ENCODE results near the gene MEMO1.
"Not testable (repeated sequence)": the region's sequence is repeated elsewhere in the genome, so short reads cannot be mapped to it uniquely, and the experiment has no call there.

The MEMO1 gene

DNA sequence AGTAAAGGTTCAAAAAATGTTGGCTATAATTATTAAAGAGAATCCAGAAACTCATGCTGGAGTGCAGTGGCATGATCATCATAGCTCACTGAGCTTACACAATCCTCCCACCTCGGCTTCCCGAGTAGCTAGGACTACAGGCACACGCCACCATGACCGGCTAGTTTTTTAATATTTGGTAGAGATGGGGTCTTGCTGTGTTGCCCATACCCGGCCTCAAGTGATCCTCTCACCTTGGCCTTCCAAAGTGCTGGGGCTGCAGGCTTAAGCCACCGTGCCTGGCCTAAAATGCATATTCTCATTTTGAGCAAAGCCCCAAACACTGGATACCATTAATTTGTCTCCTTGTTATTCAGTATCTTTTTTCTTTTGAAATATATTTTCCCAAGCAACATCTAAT is 32.4 kb downstream of the MEMO1 start:
- Histone ChIP-seq H3K4me3 (ENCODE audit: low read depth, low read length) (no peak overlapping the region), H3K27ac (ENCODE audit: low read depth, low read length) (no peak overlapping the region), H3K9me3 (ENCODE audit: control insufficient read depth, insufficient read depth, low read depth, low read length) (no peaks in the 10 kb centered on the region), H3K4me1 (ENCODE audit: control insufficient read depth, insufficient read depth, low read length) (peaks cover 11% of the 10 kb centered on the region), H3K9ac (ENCODE audit: low read length) (no peak overlapping the region), H3K36me3 (ENCODE audit: control insufficient read depth, insufficient read depth, low read length) (no peaks in the 10 kb centered on the region), H3K27me3 (ENCODE audit: control insufficient read depth, insufficient read depth, low read length) (no peaks in the 10 kb centered on the region)

DNA sequence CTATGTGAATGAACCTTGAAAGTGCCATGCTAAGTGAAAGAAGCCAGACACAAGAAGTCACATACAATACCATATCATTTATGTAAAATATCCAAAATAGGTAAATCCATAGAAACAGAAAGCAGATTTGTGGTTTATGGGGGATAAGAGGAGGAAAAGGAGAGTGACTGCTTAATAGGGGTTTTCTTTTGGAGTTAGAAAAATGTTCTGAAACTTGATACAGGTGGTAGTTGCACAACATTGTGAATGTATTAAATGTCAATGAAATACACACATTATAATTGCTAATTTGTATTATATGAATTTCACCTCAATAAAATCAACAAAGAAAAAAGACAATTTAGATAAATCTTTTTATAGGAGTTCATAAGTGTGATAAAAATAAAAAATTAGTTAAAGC is 37.1 kb downstream of the MEMO1 start:
- H3K36me3 ChIP-seq (ENCODE audit: control insufficient read depth, insufficient read depth, low read length): no peaks in the 10 kb centered on the region
- H3K27ac ChIP-seq (ENCODE audit: low read depth, low read length): no peak overlapping the region
- H3K9ac ChIP-seq (ENCODE audit: low read length): no peak overlapping the region
- H3K4me3 ChIP-seq (ENCODE audit: low read depth, low read length): no peak overlapping the region
- no peaks in the 10 kb centered on the region for H3K27me3 ChIP-seq (ENCODE audit: control insufficient read depth, insufficient read depth, low read length)
- no peaks in the 10 kb centered on the region for H3K9me3 ChIP-seq (ENCODE audit: control insufficient read depth, insufficient read depth, low read depth, low read length)
- H3K4me1 ChIP-seq (ENCODE audit: control insufficient read depth, insufficient read depth, low read length): no peaks in the 10 kb centered on the region

DNA sequence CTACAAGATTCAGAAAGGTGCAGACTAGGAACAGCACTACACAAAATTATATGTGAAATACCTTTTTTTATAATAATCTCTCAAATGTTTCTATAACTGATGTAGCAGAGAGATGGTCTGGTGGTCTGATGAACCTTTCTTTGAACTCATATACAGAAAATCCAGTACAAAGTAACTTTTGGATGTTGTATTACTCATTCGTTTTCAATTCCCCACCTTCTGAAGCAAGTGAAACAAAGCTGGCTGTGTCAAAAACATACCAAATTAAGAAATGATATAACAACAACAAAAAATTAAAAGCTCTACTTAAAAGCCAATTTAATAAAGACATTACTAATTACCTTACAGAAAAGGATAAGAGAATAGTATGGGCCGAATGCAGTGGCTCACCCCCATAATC is 38.7 kb downstream of the MEMO1 start:
- Histone ChIP-seq H3K27ac (ENCODE audit: low read depth, low read length) (no peak overlapping the region), H3K9me3 (ENCODE audit: control insufficient read depth, insufficient read depth, low read depth, low read length) (no peaks in the 10 kb centered on the region), H3K36me3 (ENCODE audit: control insufficient read depth, insufficient read depth, low read length) (no peaks in the 10 kb centered on the region), H3K4me3 (ENCODE audit: low read depth, low read length) (no peak overlapping the region), H3K27me3 (ENCODE audit: control insufficient read depth, insufficient read depth, low read length) (no peaks in the 10 kb centered on the region), H3K4me1 (ENCODE audit: control insufficient read depth, insufficient read depth, low read length) (no peaks in the 10 kb centered on the region), H3K9ac (ENCODE audit: low read length) (no peak overlapping the region)

DNA sequence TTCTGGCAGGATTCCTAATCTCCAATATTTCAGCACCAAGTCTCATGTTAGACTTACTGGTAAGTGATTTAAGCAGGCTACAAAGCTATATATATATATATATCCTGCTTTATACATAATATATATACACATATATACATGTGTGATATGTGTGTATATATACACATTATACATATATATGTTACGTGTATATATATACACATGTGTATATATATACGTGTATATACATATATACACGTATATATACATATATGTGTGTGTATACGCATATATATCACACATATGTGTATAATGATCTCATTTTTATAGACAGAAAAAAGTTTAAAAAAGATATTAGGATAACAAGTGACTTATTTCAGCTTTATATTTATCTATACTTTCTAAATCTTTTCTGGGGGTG is 41.6 kb downstream of the MEMO1 start:
- no peaks in the 10 kb centered on the region for H3K4me1 ChIP-seq (ENCODE audit: control insufficient read depth, insufficient read depth, low read length)
- no peaks in the 10 kb centered on the region for H3K36me3 ChIP-seq (ENCODE audit: control insufficient read depth, insufficient read depth, low read length)
- no peaks in the 10 kb centered on the region for H3K27me3 ChIP-seq (ENCODE audit: control insufficient read depth, insufficient read depth, low read length)
- no peak overlapping the region for H3K4me3 ChIP-seq (ENCODE audit: low read depth, low read length)
- no peak overlapping the region for H3K9ac ChIP-seq (ENCODE audit: low read length)
- H3K27ac ChIP-seq (ENCODE audit: low read depth, low read length): no peak overlapping the region
- no peaks in the 10 kb centered on the region for H3K9me3 ChIP-seq (ENCODE audit: control insufficient read depth, insufficient read depth, low read depth, low read length)

DNA sequence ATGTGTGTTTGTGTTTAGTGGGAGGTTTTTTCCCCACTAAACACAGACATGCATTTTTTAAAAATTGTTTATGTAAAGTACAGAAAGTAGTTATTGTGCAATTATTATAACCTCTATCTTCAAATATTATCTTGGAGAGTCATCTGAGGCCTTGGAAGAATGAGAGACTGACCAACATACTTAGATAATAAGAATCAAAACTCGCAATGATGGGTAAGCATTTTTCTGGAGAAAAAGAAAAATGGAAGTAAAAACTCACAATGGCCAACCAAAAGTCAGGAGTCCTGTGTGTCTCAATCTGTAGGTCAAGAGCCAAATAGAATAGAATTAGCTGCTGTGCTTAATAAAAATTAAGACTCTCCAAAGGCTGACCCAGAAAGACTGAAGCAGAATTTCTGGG is 43.0 kb downstream of the MEMO1 start:
- Histone ChIP-seq H3K27me3 (ENCODE audit: control insufficient read depth, insufficient read depth, low read length) (no peaks in the 10 kb centered on the region), H3K9ac (ENCODE audit: low read length) (no peak overlapping the region), H3K9me3 (ENCODE audit: control insufficient read depth, insufficient read depth, low read depth, low read length) (no peaks in the 10 kb centered on the region), H3K36me3 (ENCODE audit: control insufficient read depth, insufficient read depth, low read length) (no peaks in the 10 kb centered on the region), H3K4me1 (ENCODE audit: control insufficient read depth, insufficient read depth, low read length) (no peaks in the 10 kb centered on the region), H3K27ac (ENCODE audit: low read depth, low read length) (no peak overlapping the region), H3K4me3 (ENCODE audit: low read depth, low read length) (no peak overlapping the region)

GRCh38 chr2:31966402-31966801 is 44.4 kb downstream of the MEMO1 start:
- H3K27me3 ChIP-seq (ENCODE audit: control insufficient read depth, insufficient read depth, low read length); H3K9ac ChIP-seq (ENCODE audit: low read length); H3K36me3 ChIP-seq (ENCODE audit: control insufficient read depth, insufficient read depth, low read length); H3K4me3 ChIP-seq (ENCODE audit: low read depth, low read length); H3K9me3 ChIP-seq (ENCODE audit: control insufficient read depth, insufficient read depth, low read depth, low read length); H3K4me1 ChIP-seq (ENCODE audit: control insufficient read depth, insufficient read depth, low read length); H3K27ac ChIP-seq (ENCODE audit: low read depth, low read length): not testable (repeated sequence)

DNA sequence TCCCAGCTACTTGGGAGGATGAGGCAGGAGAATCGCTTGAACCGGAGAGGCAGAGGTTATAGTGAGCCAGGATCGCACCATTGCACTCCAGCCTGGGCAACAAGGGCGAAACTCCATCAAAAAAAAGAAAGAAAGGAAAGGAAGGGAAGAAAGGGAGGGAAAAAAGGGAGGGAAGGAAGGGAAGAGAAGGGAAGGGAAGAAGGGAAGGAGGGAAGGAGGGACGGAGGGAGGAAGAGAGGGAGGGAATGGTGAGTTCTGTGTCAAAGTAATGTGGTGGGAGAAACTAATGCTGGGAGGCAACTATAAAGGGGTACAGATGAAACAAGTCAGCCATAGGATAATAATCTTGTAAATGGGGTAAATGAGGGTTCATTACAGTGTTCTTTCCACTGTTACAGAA is 45.7 kb downstream of the MEMO1 start:
- Histone ChIP-seq H3K27ac (ENCODE audit: low read depth, low read length) (no peak overlapping the region), H3K9ac (ENCODE audit: low read length) (no peak overlapping the region), H3K9me3 (ENCODE audit: control insufficient read depth, insufficient read depth, low read depth, low read length) (no peaks in the 10 kb centered on the region), H3K36me3 (ENCODE audit: control insufficient read depth, insufficient read depth, low read length) (no peaks in the 10 kb centered on the region), H3K27me3 (ENCODE audit: control insufficient read depth, insufficient read depth, low read length) (no peaks in the 10 kb centered on the region), H3K4me3 (ENCODE audit: low read depth, low read length) (no peak overlapping the region), H3K4me1 (ENCODE audit: control insufficient read depth, insufficient read depth, low read length) (no peaks in the 10 kb centered on the region)

- no peak overlapping the region for H3K4me3 ChIP-seq (ENCODE audit: low read depth, low read length)
- H3K9ac ChIP-seq (ENCODE audit: low read length): no peak overlapping the region
- no peaks in the 10 kb centered on the region for H3K4me1 ChIP-seq (ENCODE audit: control insufficient read depth, insufficient read depth, low read length)
- no peaks in the 10 kb centered on the region for H3K36me3 ChIP-seq (ENCODE audit: control insufficient read depth, insufficient read depth, low read length)
- no peaks in the 10 kb centered on the region for H3K9me3 ChIP-seq (ENCODE audit: control insufficient read depth, insufficient read depth, low read depth, low read length)
- H3K27ac ChIP-seq (ENCODE audit: low read depth, low read length): no peak overlapping the region
- H3K27me3 ChIP-seq (ENCODE audit: control insufficient read depth, insufficient read depth, low read length): no peaks in the 10 kb centered on the region
Measured at GRCh38 chr2:31962757-31963361, 47.9 kb downstream of the MEMO1 start.

- H3K9ac ChIP-seq (ENCODE audit: low read length): no peak overlapping the region
- H3K27me3 ChIP-seq (ENCODE audit: control insufficient read depth, insufficient read depth, low read length): no peaks in the 10 kb centered on the region
- no peaks in the 10 kb centered on the region for H3K36me3 ChIP-seq (ENCODE audit: control insufficient read depth, insufficient read depth, low read length)
- H3K9me3 ChIP-seq (ENCODE audit: control insufficient read depth, insufficient read depth, low read depth, low read length): no peaks in the 10 kb centered on the region
- H3K4me3 ChIP-seq (ENCODE audit: low read depth, low read length): no peak overlapping the region
- no peaks in the 10 kb centered on the region for H3K4me1 ChIP-seq (ENCODE audit: control insufficient read depth, insufficient read depth, low read length)
- no peak overlapping the region for H3K27ac ChIP-seq (ENCODE audit: low read depth, low read length)
Measured at GRCh38 chr2:31958140-31958717, 52.6 kb downstream of the MEMO1 start.

GRCh38 chr2:31957354-31958139 is 53.3 kb downstream of the MEMO1 start:
- Histone ChIP-seq H3K27me3 (ENCODE audit: control insufficient read depth, insufficient read depth, low read length) (no peaks in the 10 kb centered on the region), H3K36me3 (ENCODE audit: control insufficient read depth, insufficient read depth, low read length) (no peaks in the 10 kb centered on the region), H3K4me1 (ENCODE audit: control insufficient read depth, insufficient read depth, low read length) (no peaks in the 10 kb centered on the region)

GRCh38 chr2:31956934-31957333 is 53.9 kb downstream of the MEMO1 start:
- not testable (repeated sequence) for H3K9me3 ChIP-seq (ENCODE audit: control insufficient read depth, insufficient read depth, low read depth, low read length); H3K27ac ChIP-seq (ENCODE audit: low read depth, low read length); H3K9ac ChIP-seq (ENCODE audit: low read length); H3K36me3 ChIP-seq (ENCODE audit: control insufficient read depth, insufficient read depth, low read length); H3K4me3 ChIP-seq (ENCODE audit: low read depth, low read length); H3K27me3 ChIP-seq (ENCODE audit: control insufficient read depth, insufficient read depth, low read length); H3K4me1 ChIP-seq (ENCODE audit: control insufficient read depth, insufficient read depth, low read length)

More at GRCh38 chr2:31957354-31958139, 53.3 kb downstream of the MEMO1 start:
- Histone ChIP-seq H3K27ac (ENCODE audit: low read depth, low read length) (no peak overlapping the region), H3K4me3 (ENCODE audit: low read depth, low read length) (no peak overlapping the region), H3K9me3 (ENCODE audit: control insufficient read depth, insufficient read depth, low read depth, low read length) (no peaks in the 10 kb centered on the region), H3K9ac (ENCODE audit: low read length) (no peak overlapping the region)
